ENCODE data around the gene ANK3.

DNA sequence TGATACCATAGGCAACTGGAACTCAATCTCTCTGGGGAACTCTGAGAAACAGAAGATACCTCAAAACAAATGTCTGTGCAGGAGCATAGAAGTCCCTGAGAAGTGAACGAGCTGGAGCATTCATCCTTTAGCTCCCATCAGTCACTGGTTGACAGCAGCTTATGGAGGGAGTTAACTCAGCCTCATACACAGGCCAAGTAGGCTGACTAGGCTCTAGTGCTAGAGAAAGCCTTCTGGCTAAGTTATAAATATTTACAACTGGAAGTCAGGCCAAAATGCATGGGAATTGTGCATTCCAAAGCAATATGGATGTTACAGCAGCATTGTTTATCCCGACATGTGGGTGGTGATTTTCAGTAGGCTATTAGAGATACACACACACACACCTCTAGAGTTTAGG is 66.5 kb downstream of the ANK3 start:
- no peak for TF ChIP-seq POLR2A (IDR thresholded peaks at IDR 0.05)
- TF ChIP-seq, protein P1, sequence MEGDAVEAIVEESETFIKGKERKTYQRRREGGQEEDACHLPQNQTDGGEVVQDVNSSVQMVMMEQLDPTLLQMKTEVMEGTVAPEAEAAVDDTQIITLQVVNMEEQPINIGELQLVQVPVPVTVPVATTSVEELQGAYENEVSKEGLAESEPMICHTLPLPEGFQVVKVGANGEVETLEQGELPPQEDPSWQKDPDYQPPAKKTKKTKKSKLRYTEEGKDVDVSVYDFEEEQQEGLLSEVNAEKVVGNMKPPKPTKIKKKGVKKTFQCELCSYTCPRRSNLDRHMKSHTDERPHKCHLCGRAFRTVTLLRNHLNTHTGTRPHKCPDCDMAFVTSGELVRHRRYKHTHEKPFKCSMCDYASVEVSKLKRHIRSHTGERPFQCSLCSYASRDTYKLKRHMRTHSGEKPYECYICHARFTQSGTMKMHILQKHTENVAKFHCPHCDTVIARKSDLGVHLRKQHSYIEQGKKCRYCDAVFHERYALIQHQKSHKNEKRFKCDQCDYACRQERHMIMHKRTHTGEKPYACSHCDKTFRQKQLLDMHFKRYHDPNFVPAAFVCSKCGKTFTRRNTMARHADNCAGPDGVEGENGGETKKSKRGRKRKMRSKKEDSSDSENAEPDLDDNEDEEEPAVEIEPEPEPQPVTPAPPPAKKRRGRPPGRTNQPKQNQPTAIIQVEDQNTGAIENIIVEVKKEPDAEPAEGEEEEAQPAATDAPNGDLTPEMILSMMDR (IDR thresholded peaks at IDR 0.05) = no peak
